ENCODE results near the gene COPS7B.
"Not testable (repeated sequence)": the region's sequence is repeated elsewhere in the genome, so short reads cannot be mapped to it uniquely, and the experiment has no call there.

The COPS7B gene

GRCh38 chr2:231786177-231786916, at the start of gene COPS7B:
COPS7B (plus strand) TSS chr2:231786445; CDS start chr2:231788571, 2,126 bp downstream.
- DNase-seq (ENCODE audit: low read depth), result peak; percentile 82

- DNase-seq (ENCODE audit: low read depth), result no peak
Observed at GRCh38 chr2:231737761-231738160, 48.5 kb upstream of the COPS7B start.

- no peak for DNase-seq (ENCODE audit: low read depth)
Observed at GRCh38 chr2:231743376-231744116, 42.7 kb upstream of the COPS7B start.

- DNase-seq (ENCODE audit: low read depth), result no peak
Observed at GRCh38 chr2:231745303-231746038, 40.8 kb upstream of the COPS7B start.

- DNase-seq (ENCODE audit: low read depth), result not testable (repeated sequence)
Observed at GRCh38 chr2:231748153-231748896, 37.9 kb upstream of the COPS7B start.

- not testable (repeated sequence) for DNase-seq (ENCODE audit: low read depth)
Observed at GRCh38 chr2:231749016-231749415, 37.2 kb upstream of the COPS7B start.

GRCh38 chr2:231751042-231751815, 35.0 kb upstream of the COPS7B start:
- DNase-seq (ENCODE audit: low read depth), result no peak

- no peak for DNase-seq (ENCODE audit: low read depth)
Observed at GRCh38 chr2:231752061-231752460, 34.2 kb upstream of the COPS7B start.

GRCh38 chr2:231761735-231762134, 24.5 kb upstream of the COPS7B start:
- DNase-seq (ENCODE audit: low read depth), result no peak

- DNase-seq (ENCODE audit: low read depth), result no peak
Observed at GRCh38 chr2:231764124-231764523, 22.1 kb upstream of the COPS7B start.

- no peak for DNase-seq (ENCODE audit: low read depth)
Observed at GRCh38 chr2:231764760-231765159, 21.5 kb upstream of the COPS7B start.

GRCh38 chr2:231765496-231765929, 20.7 kb upstream of the COPS7B start:
- no peak for DNase-seq (ENCODE audit: low read depth)

- no peak for DNase-seq (ENCODE audit: low read depth)
Observed at GRCh38 chr2:231769170-231770136, 16.8 kb upstream of the COPS7B start.

- DNase-seq (ENCODE audit: low read depth), result no peak
Observed at GRCh38 chr2:231780123-231780908, 5.9 kb upstream of the COPS7B start.

GRCh38 chr2:231780909-231781797, 5.1 kb upstream of the COPS7B start, which contains the start of gene PDE6D:
PDE6D (minus strand) TSS chr2:231781282; CDS start chr2:231781114, 168 bp downstream.
- peak; percentile 95 for DNase-seq (ENCODE audit: low read depth)

- no peak for DNase-seq (ENCODE audit: low read depth)
Observed at GRCh38 chr2:231781798-231782726, 4.2 kb upstream of the COPS7B start.

GRCh38 chr2:231785413-231785812, 832 bp upstream of the COPS7B start:
- no peak for DNase-seq (ENCODE audit: low read depth)
